H1 (cell line): ENCODE measurements around the gene AOAH. TPM values are rescaled to one million over a fixed set of nuclear protein-coding genes. Genes with fewer than 3 reads are reported as not detected.
A peak's percentile ranks its signal among the peaks of the same experiment; 100 is the strongest.

Experiments
- CTCF ChIA-PET: fragments of 300-600 bp; sonication (Branson Sonifier 250); formaldehyde crosslinking; loops from one replicate; lab custom pipeline; 2021; ENCODE audit not compliant: partially characterized antibody; lab: Charles Lee
- POLR2A ChIA-PET: fragments of 300-600 bp; sonication (Branson Sonifier 250); formaldehyde crosslinking; loops from one replicate; lab custom pipeline; 2021; ENCODE audit warnings: inconsistent platforms; ENCODE audit not compliant: partially characterized antibody; lab: Charles Lee
- DNase-seq, 2 experiments: peaks; one replicate each; pipeline versions ENCODE4 v3.0.0 to v3.0.0-alpha.2; 2010 to 2022; ENCODE audit warnings: low spot score in 2 of 2, low read depth in 1 of 2, mixed read lengths in 1 of 2
- FAIRE-seq: peaks from 2 replicates; lab custom pipeline; 2011; peaks lifted over from hg19 to GRCh38; lab: Jason Lieb, UNC
- H2AFZ ChIP-seq: 2 replicates; pipeline ENCODE4 v1.8.1; 2012; ENCODE audit warnings: low read length, inconsistent platforms
- H2AK5ac ChIP-seq: 2 replicates; pipeline ENCODE4 v1.6.1; 2013; ENCODE audit warnings: low read depth, low read length
- H2BK120ac ChIP-seq: replicated peaks from 2 replicates; pipeline ENCODE3; 2013; ENCODE audit warnings: low read depth, low read length, inconsistent platforms
- H2BK12ac ChIP-seq: 2 replicates; pipeline ENCODE4 v1.6.1; 2013; ENCODE audit warnings: low read depth, low read length
- H2BK15ac ChIP-seq: 2 replicates; pipeline ENCODE4 v1.6.1; 2013; ENCODE audit warnings: low read length
- H2BK20ac ChIP-seq: 2 replicates; pipeline ENCODE4 v1.6.1; 2013; ENCODE audit warnings: low read length
- H2BK5ac ChIP-seq: 2 replicates; pipeline ENCODE4 v1.6.1; 2013; ENCODE audit warnings: low read depth, low read length
- H3K14ac ChIP-seq: 2 replicates; pipeline ENCODE4 v1.6.1; 2013; ENCODE audit warnings: inconsistent platforms; ENCODE audit not compliant: insufficient read length
- H3K18ac ChIP-seq: 2 replicates; pipeline ENCODE4 v1.6.1; 2013; ENCODE audit warnings: low read length; ENCODE audit errors: extremely low read depth
- H3K23ac ChIP-seq: 2 replicates; pipeline ENCODE4 v1.6.1; 2013; ENCODE audit warnings: inconsistent platforms; ENCODE audit not compliant: insufficient read length
- H3K23me2 ChIP-seq: 2 replicates; pipeline ENCODE4 v1.6.1; 2013; ENCODE audit warnings: low read depth, low read length
- H3K27ac ChIP-seq: 2 replicates; pipeline ENCODE4 v1.6.1; 2011; ENCODE audit warnings: low read depth, low read length, inconsistent platforms
- H3K27me3 ChIP-seq, 4 experiments: replicated peaks in 1 of 4; 1 replicate in 1 of 4; 2 replicates in 3 of 4; pipeline versions ENCODE4 v1.6.1 to v1.8.1; 2011 to 2013; ENCODE audit warnings: low read length in 3 of 4, mild to moderate bottlenecking in 3 of 4, inconsistent platforms in 2 of 4, mixed read lengths in 2 of 4, moderate library complexity in 1 of 4; ENCODE audit not compliant: control insufficient read depth in 3 of 4, insufficient read depth in 3 of 4; ENCODE audit errors: extremely low read depth in 1 of 4
- H3K36me3 ChIP-seq, 4 experiments: 2 replicates each; pipeline versions ENCODE4 v1.6.1 to v1.8.1; 2011 to 2013; ENCODE audit warnings: mild to moderate bottlenecking in 4 of 4, low read length in 3 of 4, moderate library complexity in 2 of 4, control low read depth in 1 of 4, inconsistent platforms in 1 of 4; ENCODE audit not compliant: insufficient read depth in 4 of 4, control insufficient read depth in 2 of 4
- H3K4ac ChIP-seq: replicated peaks from 2 replicates; pipeline ENCODE3; 2013; ENCODE audit warnings: low read length, low read depth, mixed read lengths, inconsistent platforms; ENCODE audit not compliant: insufficient read length
- H3K4me1 ChIP-seq, 4 experiments: replicated peaks in 1 of 4; 1 replicate in 1 of 4; 2 replicates in 3 of 4; pipeline versions ENCODE4 v1.6.1 to v1.8.1; 2011 to 2013; ENCODE audit warnings: low read length in 3 of 4, inconsistent platforms in 2 of 4, mixed read lengths in 1 of 4; ENCODE audit not compliant: insufficient read depth in 4 of 4, control insufficient read depth in 3 of 4
- H3K4me2 ChIP-seq, 2 experiments: 2 replicates each; pipeline versions ENCODE4 v1.6.1 to v1.8.1; 2011 to 2013; ENCODE audit warnings: low read depth in 2 of 2, low read length in 2 of 2, control low read depth in 1 of 2, inconsistent platforms in 1 of 2, mild to moderate bottlenecking in 1 of 2; ENCODE audit not compliant: insufficient read depth in 1 of 2
- H3K4me3 ChIP-seq, 4 experiments: fragments of 200-600, 300-600 bp in 1 of 4; sonication (generic), shearing (Covaris generic), sonication (Bioruptor Twin) in 1 of 4; 2 replicates each; pipeline versions ENCODE4 v1.5.1 to v1.8.1; 2011 to 2016; ENCODE audit warnings: low read length in 4 of 4, low read depth in 3 of 4, control low read depth in 2 of 4, inconsistent platforms in 2 of 4, mild to moderate bottlenecking in 2 of 4, mixed read lengths in 1 of 4, moderate library complexity in 1 of 4; ENCODE audit not compliant: insufficient read depth in 2 of 4; ENCODE audit errors: extremely low read depth in 1 of 4
- H3K56ac ChIP-seq: replicated peaks from 2 replicates; pipeline ENCODE3; 2013; ENCODE audit warnings: low read depth, mild to moderate bottlenecking, mixed read lengths, low read length, inconsistent platforms; ENCODE audit not compliant: insufficient read length
- H3K79me1 ChIP-seq: 2 replicates; pipeline ENCODE4 v1.6.1; 2013; ENCODE audit warnings: low read depth, low read length, control low read depth
- H3K79me2 ChIP-seq, 2 experiments: 2 replicates each; pipeline versions ENCODE4 v1.6.1 to v1.8.1; 2012 to 2013; ENCODE audit warnings: low read length in 2 of 2, mild to moderate bottlenecking in 2 of 2, inconsistent platforms in 1 of 2; ENCODE audit not compliant: insufficient read depth in 2 of 2, control insufficient read depth in 1 of 2
- H3K9ac ChIP-seq, 4 experiments: replicated peaks in 1 of 4; 1 replicate in 1 of 4; 2 replicates in 3 of 4; pipeline versions ENCODE4 v1.6.1 to v1.8.1; 2011 to 2013; ENCODE audit warnings: low read depth in 3 of 4, low read length in 3 of 4, control low read depth in 2 of 4, mild to moderate bottlenecking in 2 of 4, moderate library complexity in 2 of 4, inconsistent platforms in 1 of 4; ENCODE audit errors: extremely low read depth in 1 of 4
- H3K9me3 ChIP-seq, 2 experiments: 2 replicates each; pipeline versions ENCODE4 v1.6.1 to v1.8.1; 2012 to 2013; ENCODE audit warnings: mild to moderate bottlenecking in 2 of 2, moderate library complexity in 2 of 2, control low read depth in 1 of 2, inconsistent platforms in 1 of 2, low read depth in 1 of 2, low read length in 1 of 2, mixed read lengths in 1 of 2; ENCODE audit not compliant: insufficient read depth in 2 of 2
- H4K20me1 ChIP-seq, 2 experiments: replicated peaks in 1 of 2; 2 replicates each; pipeline versions ENCODE3 to v1.8.1; 2011 to 2013; ENCODE audit warnings: inconsistent platforms in 2 of 2, low read length in 2 of 2, mild to moderate bottlenecking in 1 of 2; ENCODE audit not compliant: insufficient read depth in 2 of 2, control insufficient read depth in 1 of 2
- H4K5ac ChIP-seq: 2 replicates; pipeline ENCODE4 v1.6.1; 2013; ENCODE audit warnings: low read length, low read depth, mixed read lengths, inconsistent platforms; ENCODE audit not compliant: insufficient read length
- H4K8ac ChIP-seq: 2 replicates; pipeline ENCODE4 v1.8.0; 2013; ENCODE audit warnings: mild to moderate bottlenecking, moderate library complexity, low read length, inconsistent platforms; ENCODE audit not compliant: insufficient read depth; ENCODE audit errors: extremely low read depth
- H4K91ac ChIP-seq: replicated peaks from 2 replicates; pipeline ENCODE3; 2013; ENCODE audit warnings: low read length, mixed read lengths, inconsistent platforms; ENCODE audit not compliant: insufficient read length
- ATF3 ChIP-seq: IDR thresholded peaks from 2 replicates; pipeline ENCODE4 v1.6.1; 2011; ENCODE audit warnings: low read depth, mild to moderate bottlenecking, low read length; ENCODE audit not compliant: insufficient read depth
- CBX8 ChIP-seq: fragments of 300-800, 300-1000 bp; sonication (generic); IDR thresholded peaks from 2 replicates; pipeline ENCODE4 v1.7.1; 2016; ENCODE audit warnings: low read depth, low read length, borderline replicate concordance
- SAP30 ChIP-seq: fragments of 300-600 bp; sonication (generic); IDR thresholded peaks from 2 replicates; pipeline ENCODE4 v1.7.1; 2012; ENCODE audit warnings: low read length, moderate library complexity, mild to moderate bottlenecking, inconsistent platforms; ENCODE audit not compliant: insufficient read depth, insufficient replicate concordance
- SIX5 ChIP-seq: IDR thresholded peaks from 2 replicates; pipeline ENCODE4 v1.6.1; 2011; ENCODE audit warnings: mild to moderate bottlenecking, low read depth, low read length
- SP1 ChIP-seq: IDR thresholded peaks from 2 replicates; pipeline ENCODE4 v1.6.1; 2011; ENCODE audit warnings: low read depth, low read length
- SP2 ChIP-seq: IDR thresholded peaks from 2 replicates; pipeline ENCODE4 v1.6.1; 2012; ENCODE audit warnings: mild to moderate bottlenecking, low read length, inconsistent platforms
- USF2 ChIP-seq: IDR thresholded peaks from 2 replicates; pipeline ENCODE4 v1.6.1; 2011; ENCODE audit warnings: low read length, improper control_type of control experiment
- whole genome bisulfite sequencing, 2 experiments: shearing (Covaris generic) in 1 of 2; methylation state at CpG; one replicate each; pipeline versions ENCODE4 v1.1.6 to v1.1.7; 2013 to 2015; ENCODE audit warnings: low lambda C conversion rate in 2 of 2, mixed read lengths in 2 of 2, inconsistent platforms in 1 of 2, low coverage in 1 of 2, missing lambda C conversion rate in 1 of 2; ENCODE audit not compliant: insufficient replicate concordance in 2 of 2, insufficient coverage in 1 of 2, insufficient read length in 1 of 2; ENCODE audit errors: extremely low coverage in 1 of 2, missing lambda C conversion rate in 1 of 2; 5-methylcytosine and 5-hydroxymethylcytosine counted together
- polyA plus RNA-seq, 7 experiments: library from polyadenylated mRNA; depleted of rRNA in 3 of 7; stranded (reverse) in 5 of 7; unstranded in 2 of 7; fragments of >200 nt in 5 of 7; fragments of 200-250 nt in 2 of 7; gene quantifications; 1 replicate in 5 of 7; 2 replicates in 1 of 7; 4 replicates in 1 of 7; pipeline versions ENCODE4 v1.2.1 to v1.2.3, GENCODE V29; 2011 to 2013; ENCODE audit warnings: missing spikeins in 2 of 7, mixed read lengths in 2 of 7
- total RNA-seq: library from RNA; stranded (reverse); fragmentation: NEBNext Ultra II Directional; extraction: Animal tissue kit (Norgen Biotek cat#: 25700); gene quantifications from 2 replicates; pipeline ENCODE4 v1.2.1, GENCODE V29; 2021

The AOAH gene
- total and polyA plus RNA-seq, 2 of the 8 experiments (the other 6 are each of a cell fraction or from before 2014, with no cell fraction given): 0.08 TPM; not detected in 1

- Histone ChIP-seq H2BK5ac (no peak overlapping the region), H3K14ac (no peak overlapping the region), H3K18ac (no peak overlapping the region), H3K4me1 (peaks cover 0 to 14% (median 5%) of the 10 kb centered on the region in 4 experiments; a peak in 5 of 7 replicates), H3K79me2 (no peaks in the 10 kb centered on the region), H3K36me3 (no peaks in the 10 kb centered on the region), H3K9ac (no peak overlapping the region), H3K56ac (no peak overlapping the region), H2BK20ac (no peak overlapping the region), H2AK5ac (no peak overlapping the region), H2BK12ac (no peak overlapping the region), H4K91ac (no peak overlapping the region), H3K4ac (no peak overlapping the region), H2BK120ac (no peak overlapping the region), H3K79me1 (no peaks in the 10 kb centered on the region), H4K5ac (no peak overlapping the region), H3K27me3 (no peaks in the 10 kb centered on the region; a peak in 1 of 7 replicates), H3K9me3 (no peaks in the 10 kb centered on the region), H2AFZ (no peak overlapping the region; the same call in 1 of the 2 replicates), H3K23me2 (no peaks in the 10 kb centered on the region), H3K4me3 (no peak overlapping the region), H2BK15ac (peak overlapping the region; percentile 23; the same call in 1 of the 2 replicates)
- CTCF ChIA-PET: interaction anchor here (0.9 to 1.6 kb wide), 5 partner anchors 9 to 44 kb away, joined by 3 to 5 read pairs (median 3); no protein-coding TSS in a partner anchor
- peak; percentile 42 for FAIRE-seq
- WGBS, 2 experiments: 65% methylated on average over 4 of the region's 4 CpGs; no CpG with 5 or more reads in 1 of the 2 experiments
- peak; percentile 82 for TF ChIP-seq USF2
- TF ChIP-seq SP2: no peak
- no peak for TF ChIP-seq SAP30
- no peak for TF ChIP-seq SP1
- no peak for TF ChIP-seq CBX8
- TF ChIP-seq SIX5: peak; percentile 56
- TF ChIP-seq ATF3: peak; percentile 19; the same call in 1 of the 2 replicates
- TF ChIP-seq, all 59 proteins: peak for 3
- POLR2A ChIA-PET: interaction anchor here (0.6 kb wide), 1 partner anchor 722 kb away, joined by 5 read pairs; no protein-coding TSS in a partner anchor
- no peak overlapping the region for H4K8ac ChIP-seq
- H3K27ac ChIP-seq: no peak overlapping the region
- no peaks in the 10 kb centered on the region for H4K20me1 ChIP-seq
- no peak overlapping the region for H3K23ac ChIP-seq
- no peak overlapping the region for H3K4me2 ChIP-seq
- DNase-seq: no peak
These were observed 41.3 kb upstream of the AOAH start for GRCh38 chr7:36765605-36766004.
